ENCODE results near the gene OR2A2. TPM values are rescaled to one million over a fixed set of nuclear protein-coding genes. Genes with fewer than 3 reads are reported as not detected.

The OR2A2 gene
- total and polyA plus RNA-seq, 2 donors (not counting 1 experiment from before 2014, with no cell fraction given): not detected

DNA sequence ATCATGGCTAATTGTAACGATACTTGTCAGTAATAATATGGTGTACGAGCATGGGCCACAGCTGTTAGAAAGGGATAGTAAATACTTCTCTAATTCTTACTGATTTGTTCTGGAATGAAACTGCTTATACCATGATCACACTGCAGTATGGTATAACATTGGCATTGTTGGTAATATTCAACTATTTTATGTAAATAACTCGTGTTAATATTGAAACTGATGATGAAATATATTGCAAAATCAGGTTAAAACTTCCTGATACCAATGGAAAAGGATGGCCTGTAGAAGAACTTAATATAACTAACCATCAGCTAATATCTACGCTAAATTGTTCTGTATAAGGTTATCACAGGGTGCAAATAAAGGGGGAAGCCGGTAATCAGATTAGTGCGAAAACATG, 23.9 kb downstream of the OR2A2 start:
- Histone ChIP-seq H2AFZ (ENCODE audit: insufficient read depth, low read depth, low read length, poor library complexity, severe bottlenecking) (no peak overlapping the region), H3K9ac (ENCODE audit: low read length) (no peak overlapping the region), H3K27ac (ENCODE audit: low read length in 2 of 2) (no peak overlapping the region), H3K27me3 (replicated peaks in 1 of 4; ENCODE audit: control extremely low read depth in 1 of 4, control insufficient read depth in 3 of 4, insufficient read depth in 4 of 4, low read length in 3 of 4) (peaks cover 0 to 2% (median 0%) of the 10 kb centered on the region in 4 experiments), H3K4me1 (ENCODE audit: control insufficient read depth in 2 of 2, insufficient read depth in 2 of 2, low read length in 2 of 2) (no peaks in the 10 kb centered on the region), H3K4me2 (replicated peaks; ENCODE audit: low read depth, low read length, poor library complexity, severe bottlenecking) (no peak overlapping the region), H4K20me1 (ENCODE audit: control insufficient read depth, insufficient read depth, low read length, poor library complexity, severe bottlenecking) (no peaks in the 10 kb centered on the region), H3K9me3 (ENCODE audit: control extremely low read depth in 1 of 3, control insufficient read depth in 2 of 3, insufficient read depth in 1 of 3, low read length in 2 of 3) (no peaks in the 10 kb centered on the region), H3K4me3 (ENCODE audit: control extremely low read depth in 1 of 5, extremely low read depth in 1 of 5, insufficient read depth in 1 of 5, low read depth in 2 of 5, low read length in 4 of 5) (no peak overlapping the region), H3K36me3 (replicated peaks in 1 of 2; ENCODE audit: control extremely low read depth in 1 of 2, control insufficient read depth in 1 of 2, extremely low read depth in 1 of 2, insufficient read depth in 2 of 2, low read length in 1 of 2) (no peaks in the 10 kb centered on the region), H3K79me2 (ENCODE audit: control insufficient read depth, insufficient read depth, low read length) (no peaks in the 10 kb centered on the region)
- intact Hi-C loops (cut with micrococcal nuclease): no loop called here
- peaks cover 10% of the 10 kb centered on the region for H3K27me3 Mint-ChIP-seq
- no peak for TF ChIP-seq EZH2 (IDR thresholded peaks at IDR 0.05; ENCODE audit: borderline replicate concordance, insufficient read depth, low read depth, low read length, poor library complexity, severe bottlenecking)
- no peak for TF ChIP-seq CTCF (IDR thresholded peaks at IDR 0.05)
- ChIA-PET CTCF (no interaction called here), POLR2A (no interaction called here)
- WGBS (ENCODE audit: insufficient coverage): no CpG with 5 or more reads among the region's 6 CpGs
- H3K27ac Mint-ChIP-seq: no peak overlapping the region
- DNase-seq: no peak
- no peak for ATAC-seq (ENCODE audit: low read depth)
- no peak overlapping the region for H3K4me3 Mint-ChIP-seq
- no peaks in the 10 kb centered on the region for H3K9me3 Mint-ChIP-seq (ENCODE audit: insufficient read depth)
- no peaks in the 10 kb centered on the region for H3K4me1 Mint-ChIP-seq

- Histone ChIP-seq H3K36me3 (replicated peaks in 1 of 2; ENCODE audit: control extremely low read depth in 1 of 2, control insufficient read depth in 1 of 2, extremely low read depth in 1 of 2, insufficient read depth in 2 of 2, low read length in 1 of 2) (no peaks in the 10 kb centered on the region), H3K79me2 (ENCODE audit: control insufficient read depth, insufficient read depth, low read length) (no peaks in the 10 kb centered on the region), H4K20me1 (ENCODE audit: control insufficient read depth, insufficient read depth, low read length, poor library complexity, severe bottlenecking) (no peaks in the 10 kb centered on the region), H3K27ac (ENCODE audit: low read length in 2 of 2) (no peak overlapping the region), H2AFZ (ENCODE audit: insufficient read depth, low read depth, low read length, poor library complexity, severe bottlenecking) (no peak overlapping the region), H3K27me3 (replicated peaks in 1 of 4; ENCODE audit: control extremely low read depth in 1 of 4, control insufficient read depth in 3 of 4, insufficient read depth in 4 of 4, low read length in 3 of 4) (peaks cover 0 to 2% (median 0%) of the 10 kb centered on the region in 4 experiments), H3K9ac (ENCODE audit: low read length) (no peak overlapping the region), H3K4me3 (ENCODE audit: control extremely low read depth in 1 of 5, extremely low read depth in 1 of 5, insufficient read depth in 1 of 5, low read depth in 2 of 5, low read length in 4 of 5) (no peak overlapping the region), H3K4me2 (replicated peaks; ENCODE audit: low read depth, low read length, poor library complexity, severe bottlenecking) (no peak overlapping the region), H3K9me3 (ENCODE audit: control extremely low read depth in 1 of 3, control insufficient read depth in 2 of 3, insufficient read depth in 1 of 3, low read length in 2 of 3) (no peaks in the 10 kb centered on the region), H3K4me1 (ENCODE audit: control insufficient read depth in 2 of 2, insufficient read depth in 2 of 2, low read length in 2 of 2) (no peaks in the 10 kb centered on the region)
- no peak overlapping the region for H3K27ac Mint-ChIP-seq
- intact Hi-C loops (cut with micrococcal nuclease): no loop called here
- ATAC-seq (ENCODE audit: low read depth): no peak
- H3K4me1 Mint-ChIP-seq: no peaks in the 10 kb centered on the region
- ChIA-PET POLR2A (no interaction called here), CTCF (no interaction called here)
- TF ChIP-seq EZH2 (IDR thresholded peaks at IDR 0.05; ENCODE audit: borderline replicate concordance, insufficient read depth, low read depth, low read length, poor library complexity, severe bottlenecking) (no peak), CTCF (IDR thresholded peaks at IDR 0.05) (no peak)
- no peak overlapping the region for H3K4me3 Mint-ChIP-seq
- WGBS (ENCODE audit: insufficient coverage): 100% methylated on average over 1 of the region's 1 CpG
- no peak for DNase-seq
- no peaks in the 10 kb centered on the region for H3K9me3 Mint-ChIP-seq (ENCODE audit: insufficient read depth)
- H3K27me3 Mint-ChIP-seq: peaks cover 10% of the 10 kb centered on the region
Measured at GRCh38 chr7:144134116-144134515, 24.7 kb downstream of the OR2A2 start.
